Peyer's patch (tissue), 4 donors: ENCODE measurements around the gene MTA3. TPM values are rescaled to one million over a fixed set of nuclear protein-coding genes. Genes with fewer than 3 reads are reported as not detected.

Experiments
- DNase-seq, 3 donors: peaks; one replicate each; pipeline ENCODE4 v3.0.0-alpha.2; 2017 to 2019
- H3K27ac ChIP-seq, 4 donors: fragments of 200-600 bp; sonication (generic); one replicate each; pipeline ENCODE4 v1.5.1; 2016 to 2019
- H3K27me3 ChIP-seq, 2 donors: fragments of 200-600 bp; sonication (generic); one replicate each; pipeline ENCODE4 v1.5.1; 2019
- H3K36me3 ChIP-seq, 3 donors: fragments of 200-600 bp; sonication (generic); one replicate each; pipeline ENCODE4 v1.5.1; 2016 to 2019
- H3K4me1 ChIP-seq, 4 donors: fragments of 200-600 bp; sonication (generic); one replicate each; pipeline ENCODE4 v1.5.1; 2016 to 2019
- H3K4me3 ChIP-seq, 4 donors: fragments of 200-600 bp; sonication (generic); 1 replicate in 3 of 4; 2 replicates in 1 of 4; pipeline ENCODE4 v1.5.1; 2016 to 2019; ENCODE audit warnings: mild to moderate bottlenecking in 1 of 4
- H3K9me3 ChIP-seq, 4 donors: fragments of 200-600 bp; sonication (generic); one replicate each; pipeline ENCODE4 v1.5.1; 2016 to 2019; ENCODE audit warnings: mild to moderate bottlenecking in 1 of 4
- POLR2A ChIP-seq, 2 donors: fragments of 450-650 bp; IDR thresholded peaks; one replicate each; pipeline ENCODE4 v1.5.1; 2017; ENCODE audit warnings: antibody characterized with exemption in 2 of 2, mild to moderate bottlenecking in 2 of 2, moderate library complexity in 2 of 2
- total RNA-seq, 4 donors: library from RNA; depleted of rRNA; stranded (reverse); fragments of >200 nt; gene quantifications; one replicate each; pipeline ENCODE4 v1.1.0, GENCODE V29; 2016
- TF ChIP-seq, protein P1 (sequence below), 6 experiments: fragments of 450-650 bp in 4 of 6; fragments of 200-600 bp in 2 of 6; sonication (generic) in 1 of 6; IDR thresholded peaks; one replicate each; pipeline ENCODE4 v1.5.1; 2017 to 2019; ENCODE audit warnings: antibody characterized with exemption in 6 of 6, mild to moderate bottlenecking in 3 of 6, moderate library complexity in 1 of 6

The MTA3 gene
- total RNA-seq, 4 donors from 2014 or later: 20.0 to 87.5 (median 34.2) TPM

DNA sequence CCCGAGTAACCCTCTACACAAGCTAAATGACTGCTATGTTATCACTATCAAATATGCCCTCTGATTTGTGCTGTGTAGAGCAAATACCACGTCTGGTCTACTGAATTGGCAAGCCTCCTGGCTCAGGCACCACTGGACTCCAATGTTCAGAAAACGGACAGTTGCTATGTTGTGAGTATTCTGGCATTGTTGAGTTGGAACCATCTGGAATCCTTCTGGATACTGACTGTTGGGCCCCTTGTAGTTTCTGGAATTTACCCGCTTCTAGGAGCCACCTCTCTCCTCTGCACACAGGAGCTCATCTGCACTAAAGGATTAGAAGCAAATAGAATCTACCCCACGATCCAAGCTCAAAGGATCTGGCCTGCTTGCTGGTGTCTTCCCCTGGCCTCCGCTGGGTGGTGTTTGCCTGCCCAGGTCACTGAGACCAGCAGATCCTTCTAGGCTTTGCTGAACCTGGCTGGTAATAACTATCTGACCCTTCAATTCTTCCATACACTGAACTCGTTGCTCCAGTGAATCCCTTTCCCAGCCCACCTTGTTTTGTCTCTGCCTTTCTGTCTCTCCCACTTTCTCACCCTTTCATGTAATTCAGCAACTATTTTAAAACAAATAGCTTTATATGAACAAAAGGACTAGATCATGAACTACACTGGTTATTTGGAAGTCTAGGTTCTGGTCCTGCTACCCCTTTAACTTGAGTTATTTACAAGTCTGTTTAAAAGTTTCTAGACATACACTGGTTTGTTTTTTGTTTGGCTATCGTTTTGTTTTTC lies 226.0 kb downstream of the MTA3 start:
- no peaks in the 10 kb centered on the region for H3K9me3 ChIP-seq
- DNase-seq: peak; percentile 50 to 83 (median 71)
- peaks cover 0 to 8% (median 4%) of the 10 kb centered on the region in 4 donors for H3K4me1 ChIP-seq
- H3K36me3 ChIP-seq: no peaks in the 10 kb centered on the region
- peak overlapping the region; percentile 73 to 90 (median 86) for H3K27ac ChIP-seq
- TF ChIP-seq, protein P1, sequence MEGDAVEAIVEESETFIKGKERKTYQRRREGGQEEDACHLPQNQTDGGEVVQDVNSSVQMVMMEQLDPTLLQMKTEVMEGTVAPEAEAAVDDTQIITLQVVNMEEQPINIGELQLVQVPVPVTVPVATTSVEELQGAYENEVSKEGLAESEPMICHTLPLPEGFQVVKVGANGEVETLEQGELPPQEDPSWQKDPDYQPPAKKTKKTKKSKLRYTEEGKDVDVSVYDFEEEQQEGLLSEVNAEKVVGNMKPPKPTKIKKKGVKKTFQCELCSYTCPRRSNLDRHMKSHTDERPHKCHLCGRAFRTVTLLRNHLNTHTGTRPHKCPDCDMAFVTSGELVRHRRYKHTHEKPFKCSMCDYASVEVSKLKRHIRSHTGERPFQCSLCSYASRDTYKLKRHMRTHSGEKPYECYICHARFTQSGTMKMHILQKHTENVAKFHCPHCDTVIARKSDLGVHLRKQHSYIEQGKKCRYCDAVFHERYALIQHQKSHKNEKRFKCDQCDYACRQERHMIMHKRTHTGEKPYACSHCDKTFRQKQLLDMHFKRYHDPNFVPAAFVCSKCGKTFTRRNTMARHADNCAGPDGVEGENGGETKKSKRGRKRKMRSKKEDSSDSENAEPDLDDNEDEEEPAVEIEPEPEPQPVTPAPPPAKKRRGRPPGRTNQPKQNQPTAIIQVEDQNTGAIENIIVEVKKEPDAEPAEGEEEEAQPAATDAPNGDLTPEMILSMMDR (IDR thresholded peaks at IDR 0.05): peak in 4 of 6 experiments; percentile 21 to 61 (median 54)
- TF ChIP-seq POLR2A (IDR thresholded peaks at IDR 0.05): peak; percentile 35 to 47
- H3K27me3 ChIP-seq: no peaks in the 10 kb centered on the region
- H3K4me3 ChIP-seq: peak overlapping the region in 2 of 4 donors; percentile 66 to 89

- H3K36me3 ChIP-seq: no peaks in the 10 kb centered on the region
- H3K9me3 ChIP-seq: no peaks in the 10 kb centered on the region
- peaks cover 0 to 8% (median 4%) of the 10 kb centered on the region in 4 donors for H3K4me1 ChIP-seq
- H3K4me3 ChIP-seq: peak overlapping the region in 1 of 4 donors; percentile 66
- H3K27ac ChIP-seq: peak overlapping the region in 3 of 4 donors; percentile 31 to 55 (median 50)
- peak in 1 of 3 donors; percentile 44 for DNase-seq
- TF ChIP-seq, protein P1 (IDR thresholded peaks at IDR 0.05): no peak
- no peak for TF ChIP-seq POLR2A (IDR thresholded peaks at IDR 0.05)
- no peaks in the 10 kb centered on the region for H3K27me3 ChIP-seq
Observed at GRCh38 chr2:42795275-42795674, 226.8 kb downstream of the MTA3 start.

DNA sequence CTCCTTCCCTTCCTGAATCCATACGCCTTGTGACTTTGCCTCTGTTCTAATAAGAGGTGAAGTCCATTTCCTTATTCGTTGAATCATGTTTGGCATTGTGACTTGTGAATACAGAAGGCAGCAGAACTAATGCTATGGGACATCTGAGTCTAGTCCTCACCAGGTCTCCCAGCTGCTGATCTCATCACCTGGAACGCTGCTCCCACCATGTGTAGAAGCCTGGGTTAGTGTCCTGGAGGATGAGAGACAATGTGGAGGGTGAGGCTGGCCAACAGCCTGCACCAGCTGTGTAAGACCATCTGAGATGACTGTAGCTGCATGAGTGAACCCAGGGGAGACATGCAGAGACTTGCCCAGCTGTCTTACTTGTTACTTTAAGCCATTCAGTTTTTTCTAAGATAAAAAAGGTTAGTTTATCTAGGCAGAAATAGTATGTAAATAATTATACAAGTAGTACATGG lies 227.4 kb downstream of the MTA3 start:
- Histone ChIP-seq H3K27me3 (no peaks in the 10 kb centered on the region), H3K4me3 (no peak overlapping the region), H3K36me3 (no peaks in the 10 kb centered on the region), H3K4me1 (peaks cover 0 to 8% (median 4%) of the 10 kb centered on the region in 4 donors), H3K9me3 (no peaks in the 10 kb centered on the region), H3K27ac (peak overlapping the region; percentile 31 to 55 (median 51))
- DNase-seq: peak in 1 of 3 donors; percentile 51
- no peak for TF ChIP-seq POLR2A (IDR thresholded peaks at IDR 0.05)
- TF ChIP-seq, protein P1 (IDR thresholded peaks at IDR 0.05): no peak

- DNase-seq: no peak
- TF ChIP-seq, protein P1 (IDR thresholded peaks at IDR 0.05): no peak
- TF ChIP-seq POLR2A (IDR thresholded peaks at IDR 0.05): no peak
- Histone ChIP-seq H3K36me3 (no peaks in the 10 kb centered on the region), H3K4me3 (no peak overlapping the region), H3K27ac (peak overlapping the region in 3 of 4 donors; percentile 50 to 55 (median 52)), H3K4me1 (peaks cover 0 to 3% (median 1%) of the 10 kb centered on the region in 4 donors), H3K9me3 (no peaks in the 10 kb centered on the region), H3K27me3 (no peaks in the 10 kb centered on the region)
Observed at GRCh38 chr2:42796427-42797248, 228.2 kb downstream of the MTA3 start.

- no peak overlapping the region for H3K4me3 ChIP-seq
- H3K36me3 ChIP-seq: no peaks in the 10 kb centered on the region
- TF ChIP-seq POLR2A (IDR thresholded peaks at IDR 0.05): no peak
- TF ChIP-seq, protein P1 (IDR thresholded peaks at IDR 0.05): no peak
Observed at GRCh38 chr2:42797281-42797680, 228.8 kb downstream of the MTA3 start.

More at GRCh38 chr2:42797281-42797680, 228.8 kb downstream of the MTA3 start:
- H3K27ac ChIP-seq: no peak overlapping the region
- no peak for DNase-seq
- no peaks in the 10 kb centered on the region for H3K9me3 ChIP-seq
- H3K27me3 ChIP-seq: no peaks in the 10 kb centered on the region
- H3K4me1 ChIP-seq: no peaks in the 10 kb centered on the region
